ENCODE data around the gene PRKG1.

Gene PRKG1

DNA sequence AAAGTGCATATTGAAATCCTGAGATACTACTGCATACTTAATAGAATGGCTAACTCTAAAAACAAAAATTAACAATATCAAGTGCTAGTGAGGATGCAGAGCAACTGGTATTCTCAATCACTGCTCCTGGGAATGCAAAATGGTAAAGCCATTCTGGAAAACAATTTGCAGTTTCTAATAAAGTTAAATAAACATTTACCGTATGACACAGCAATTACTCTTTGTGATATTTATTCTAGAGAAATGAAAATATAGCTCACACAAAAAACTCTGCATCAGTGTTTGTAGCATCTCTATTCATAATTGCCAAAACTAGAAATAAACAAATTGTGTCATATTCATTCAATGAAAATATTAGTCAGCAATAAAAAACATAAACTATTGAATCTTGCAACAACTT is 984.8 kb downstream of the PRKG1 start:
- no peak for DNase-seq (ENCODE audit: low spot score)

DNA sequence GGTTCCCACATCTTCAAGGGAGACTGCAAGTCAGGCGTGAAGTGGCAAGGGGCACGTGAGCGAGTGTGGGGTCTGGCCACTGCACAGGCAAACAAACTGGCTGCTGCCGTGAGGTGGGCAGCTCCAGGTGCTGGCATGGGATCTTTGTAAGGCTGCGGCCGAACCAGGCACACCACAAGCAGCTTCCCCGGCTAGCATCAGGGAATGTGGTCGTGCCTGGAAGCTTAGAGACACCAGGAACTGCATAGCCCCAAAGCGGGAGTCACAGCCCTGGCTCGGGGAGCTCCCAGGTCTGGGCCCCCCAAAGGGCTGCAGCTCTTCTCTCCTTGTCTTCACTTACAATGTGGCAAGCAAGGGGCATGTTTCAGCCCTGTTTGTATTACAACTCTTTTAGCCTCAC is 988.9 kb downstream of the PRKG1 start:
- no peak for DNase-seq (ENCODE audit: low spot score)

DNA sequence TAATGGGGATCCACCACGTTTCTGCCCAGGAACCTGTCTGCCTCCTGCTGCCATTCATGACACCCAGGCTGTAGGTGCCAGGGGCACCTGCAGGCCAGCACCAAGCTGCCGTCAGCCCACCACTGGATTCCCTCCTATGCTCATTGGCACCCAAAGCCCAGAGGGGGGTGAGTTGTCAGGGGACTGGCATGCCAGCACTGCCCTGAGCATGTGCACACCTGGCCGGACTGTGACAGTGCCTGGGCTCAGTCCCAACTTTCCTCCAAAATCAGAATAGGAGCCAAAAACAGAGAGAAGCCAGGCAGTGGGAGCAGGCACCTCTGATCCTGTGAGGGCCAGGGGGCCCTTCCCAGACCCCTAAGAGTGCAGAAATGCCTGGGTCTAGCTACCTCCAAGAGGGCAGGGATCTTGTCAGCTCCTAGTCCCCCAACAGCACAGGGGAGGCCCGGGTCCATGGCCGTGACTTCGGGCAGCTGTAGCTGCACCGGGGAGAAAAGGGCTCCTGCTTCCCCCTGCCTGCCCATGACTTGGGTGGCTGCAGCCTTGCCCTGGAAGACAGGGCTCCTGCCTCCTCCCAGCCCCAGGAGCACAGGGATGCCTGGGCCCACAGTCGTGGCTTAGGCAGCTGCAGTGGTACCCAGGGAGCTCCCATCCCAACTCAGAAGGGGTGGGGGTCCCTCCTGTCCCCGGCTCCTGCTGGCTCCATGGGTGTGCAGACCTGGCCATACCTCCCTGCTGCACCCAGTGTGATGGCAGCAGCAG is 990.0 kb downstream of the PRKG1 start:
- no peak for DNase-seq (ENCODE audit: low spot score)

DNA sequence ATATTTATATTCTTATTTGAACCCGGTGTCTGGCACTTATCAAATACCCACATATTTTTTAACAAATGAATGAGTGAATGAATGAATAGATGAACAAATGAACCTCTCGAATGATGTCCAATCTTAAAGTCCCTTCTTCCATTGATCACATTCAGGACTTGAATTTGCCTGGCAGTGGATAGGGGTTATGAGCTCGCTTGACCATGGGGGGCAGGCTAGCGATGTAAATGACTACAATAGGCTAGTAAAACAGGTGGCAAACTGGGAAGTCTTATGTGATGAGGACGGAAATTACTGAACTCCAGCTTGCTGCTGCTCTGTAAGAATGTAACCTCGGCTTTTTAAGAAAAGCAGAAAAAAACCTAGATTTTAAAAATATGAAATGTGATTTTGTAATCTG is 992.1 kb downstream of the PRKG1 start:
- DNase-seq (ENCODE audit: low spot score), result no peak

DNA sequence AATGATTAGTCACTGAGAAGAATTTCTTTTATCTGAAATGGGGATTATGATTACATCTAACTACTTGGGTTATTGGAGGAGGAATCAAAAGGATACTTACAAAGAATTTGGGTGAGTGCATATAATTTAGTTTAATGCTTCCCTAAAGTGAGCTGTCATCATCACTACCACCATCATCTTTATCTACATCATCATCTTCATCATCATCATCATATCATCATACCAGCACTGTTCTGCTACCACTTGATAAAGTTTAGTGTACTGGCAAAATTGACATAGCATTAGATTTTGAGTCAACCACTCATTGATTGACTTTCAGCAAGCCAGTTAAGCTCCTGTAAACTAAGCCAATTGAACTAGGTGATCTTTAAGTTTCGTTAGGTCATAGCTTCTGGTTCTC is 994.2 kb downstream of the PRKG1 start:
- DNase-seq (ENCODE audit: low spot score), result no peak

DNA sequence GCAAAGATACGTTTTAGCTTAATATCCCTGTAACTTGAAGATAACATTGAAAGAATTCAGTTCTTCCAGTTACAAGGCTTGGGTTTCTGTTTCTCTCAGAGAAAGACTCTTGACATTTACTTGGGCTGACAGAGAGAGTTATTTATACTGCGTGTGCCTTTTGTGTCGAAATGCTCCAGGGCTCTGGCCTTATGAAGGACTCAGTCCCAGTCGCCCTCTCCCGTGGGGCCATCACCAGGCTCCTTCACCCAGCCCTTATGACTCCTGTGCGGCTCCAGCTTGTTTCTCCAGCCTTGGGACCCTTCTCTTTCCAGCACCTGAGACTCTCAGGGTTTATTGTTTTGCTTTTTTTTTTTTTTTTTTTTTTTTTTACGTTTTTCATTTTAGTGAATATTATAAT is 997.5 kb downstream of the PRKG1 start:
- no peak for DNase-seq (ENCODE audit: low spot score)

DNA sequence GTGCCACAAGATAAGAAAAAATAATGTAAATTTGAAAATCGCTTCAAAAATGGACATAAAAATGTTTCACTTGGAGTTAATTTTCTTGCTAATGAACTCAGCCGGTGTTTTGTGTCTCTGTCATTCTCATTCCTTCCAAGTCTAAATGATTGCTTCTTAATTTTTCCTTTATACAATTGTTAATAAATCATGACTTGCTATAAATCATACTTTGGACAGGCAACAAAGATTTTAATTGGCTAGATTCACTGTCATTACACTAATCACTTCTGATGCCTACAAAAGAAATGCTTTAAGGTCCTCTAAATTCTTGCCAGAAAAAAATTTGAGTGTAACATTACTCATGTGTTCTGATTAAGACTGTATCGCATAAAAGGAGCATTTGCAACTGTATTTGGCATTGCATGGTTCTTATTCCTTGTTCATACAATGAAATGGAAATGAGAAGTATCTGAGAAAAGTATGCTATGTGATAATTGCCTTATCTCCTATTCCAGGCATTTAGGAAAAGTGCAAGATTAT is 1000.3 kb downstream of the PRKG1 start:
- no peak for DNase-seq (ENCODE audit: low spot score)

DNA sequence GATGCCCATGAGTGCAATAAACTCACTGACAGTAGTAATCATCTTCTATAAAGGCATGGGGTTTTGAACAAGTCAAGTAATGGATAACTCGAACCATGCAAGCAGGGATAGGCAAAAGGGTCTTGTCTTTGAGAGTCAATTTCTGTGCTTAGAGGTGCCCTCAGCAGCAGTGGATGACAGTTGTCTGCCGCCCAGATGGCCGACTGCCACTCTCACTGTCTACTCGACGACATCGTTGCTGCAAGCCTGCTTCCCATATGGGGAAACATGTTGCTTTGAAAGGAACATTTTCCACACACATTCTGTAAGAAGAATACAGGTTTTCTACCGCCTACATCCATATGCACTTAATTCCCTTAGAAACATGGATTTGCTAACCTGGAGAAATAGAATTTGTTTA is 1003.5 kb downstream of the PRKG1 start:
- DNase-seq (ENCODE audit: low spot score), result no peak

DNA sequence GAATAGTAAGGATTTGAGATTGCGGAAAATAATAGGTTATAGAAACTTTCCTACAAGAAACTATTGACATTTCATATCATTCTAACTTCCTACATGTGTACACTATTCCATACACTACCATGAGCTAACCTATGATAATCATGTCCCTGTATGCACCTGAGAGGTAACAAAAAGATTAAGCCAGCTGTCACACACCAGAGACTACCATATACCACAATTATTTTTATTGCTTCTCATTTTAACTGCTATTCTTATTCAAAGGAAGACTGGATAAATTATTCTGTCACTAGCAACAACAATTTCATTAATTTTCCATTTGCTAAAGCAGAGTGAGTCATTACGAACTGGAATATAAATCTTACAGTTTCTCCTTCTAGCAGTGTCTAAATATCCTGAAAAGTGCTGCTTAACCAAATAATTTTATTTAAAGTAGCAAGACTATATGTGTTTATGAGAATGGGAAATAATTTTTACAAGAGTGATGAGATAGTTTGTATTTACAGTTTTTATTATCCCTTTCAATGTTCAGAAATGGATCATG is 1004.2 kb downstream of the PRKG1 start:
- no peak for DNase-seq (ENCODE audit: low spot score)

DNA sequence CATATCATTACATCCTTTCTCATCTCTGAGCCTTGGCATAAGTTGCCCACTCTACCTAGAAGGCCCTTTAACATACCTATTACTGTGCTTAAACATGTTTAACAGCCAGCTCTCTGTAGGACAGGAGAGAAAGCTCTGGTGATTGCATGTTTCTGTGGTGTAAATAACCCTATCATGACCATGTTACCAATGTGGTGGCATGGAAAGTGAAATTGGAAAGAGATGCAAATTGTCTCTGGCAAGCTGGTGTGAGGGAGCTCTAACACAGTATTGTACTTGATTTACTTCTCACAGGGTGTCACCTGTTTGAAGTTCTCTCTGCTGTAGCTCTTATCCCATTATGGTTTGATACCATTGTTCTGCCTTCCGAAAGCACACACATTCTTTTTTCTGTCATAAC is 1008.0 kb downstream of the PRKG1 start:
- no peak for DNase-seq (ENCODE audit: low spot score)

DNA sequence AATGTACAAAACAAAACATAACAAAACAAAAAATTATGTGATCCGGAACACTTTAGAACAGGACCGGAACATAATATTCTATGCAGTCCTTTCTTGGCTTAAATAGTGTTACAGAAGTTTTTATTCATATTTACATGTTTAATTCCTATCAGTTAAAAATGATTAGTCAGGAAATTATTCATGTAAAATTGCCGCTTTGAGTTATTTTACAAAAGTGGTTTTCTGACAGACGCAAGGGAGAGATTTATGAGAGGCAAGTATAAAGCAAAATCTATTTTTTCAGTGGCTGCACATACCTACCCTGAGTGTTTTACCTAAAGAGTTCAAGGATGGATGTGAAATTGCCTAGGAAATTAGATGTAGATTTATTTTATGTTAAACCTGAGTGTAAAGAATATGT is 1009.1 kb downstream of the PRKG1 start:
- no peak for DNase-seq (ENCODE audit: low spot score)

DNA sequence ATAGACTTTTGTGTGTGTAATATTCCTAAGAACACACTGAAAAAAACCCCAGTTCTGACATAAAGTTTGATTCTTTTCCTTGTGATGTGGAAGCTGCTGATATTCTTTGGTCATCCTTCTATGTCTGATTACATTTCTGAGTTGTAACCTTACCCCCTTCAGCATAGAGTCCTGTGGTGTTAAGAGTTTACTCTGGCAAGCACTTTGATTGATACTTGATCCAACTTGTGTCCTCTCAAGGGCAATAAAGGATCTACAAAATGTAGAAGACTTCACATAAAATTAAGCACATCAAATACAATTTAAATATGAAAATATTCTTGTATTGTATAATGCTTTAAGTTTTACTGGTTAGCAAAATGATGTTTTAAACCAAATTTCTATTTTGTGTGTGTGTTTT is 1018.1 kb downstream of the PRKG1 start:
- no peak for DNase-seq (ENCODE audit: low spot score)

DNA sequence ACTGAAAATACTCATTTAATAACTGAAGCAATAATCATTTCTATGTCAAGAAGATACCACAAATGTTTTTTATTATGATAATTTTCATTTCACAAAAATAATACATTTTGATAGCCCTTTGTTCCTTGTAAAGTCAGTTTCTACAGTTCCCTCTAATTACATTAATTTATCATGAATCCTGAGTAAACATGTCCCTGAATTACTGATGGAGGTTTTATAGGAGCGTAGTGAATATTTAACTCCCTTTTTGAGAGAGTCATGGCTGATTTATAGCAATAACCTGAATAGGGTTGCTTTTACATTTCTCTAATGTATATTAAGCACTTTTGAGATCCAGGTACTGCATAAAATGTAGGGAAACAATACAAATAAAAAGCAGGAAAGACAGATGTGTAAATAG is 1023.8 kb downstream of the PRKG1 start:
- no peak for DNase-seq (ENCODE audit: low spot score)

DNA sequence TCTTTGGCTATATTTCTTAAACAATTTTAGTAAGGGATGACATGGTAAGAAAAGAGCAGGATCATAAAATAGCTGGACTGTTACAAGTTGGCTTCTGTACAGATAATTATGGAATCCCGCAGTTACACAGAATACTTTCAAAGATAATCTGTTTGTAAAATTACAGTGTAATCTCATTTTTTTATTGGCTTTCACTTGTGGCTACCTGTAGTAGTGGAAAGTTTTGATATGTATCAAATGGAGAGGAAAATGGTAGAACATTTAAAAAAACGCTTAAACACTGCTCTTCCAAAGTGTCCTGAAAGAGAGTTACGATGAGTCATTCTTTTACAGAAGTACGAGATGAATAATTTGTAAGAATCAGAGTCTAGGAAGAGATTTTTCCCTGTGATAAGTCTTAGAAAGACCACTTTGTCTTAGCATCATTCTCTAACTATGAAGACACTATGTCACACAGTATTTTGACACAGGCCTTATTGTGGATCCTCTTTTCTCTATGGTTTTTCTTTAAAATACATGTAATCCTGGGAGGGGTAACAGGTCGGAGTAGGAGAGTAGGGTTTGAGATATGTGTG is 1024.8 kb downstream of the PRKG1 start:
- DNase-seq (ENCODE audit: low spot score), result no peak

DNA sequence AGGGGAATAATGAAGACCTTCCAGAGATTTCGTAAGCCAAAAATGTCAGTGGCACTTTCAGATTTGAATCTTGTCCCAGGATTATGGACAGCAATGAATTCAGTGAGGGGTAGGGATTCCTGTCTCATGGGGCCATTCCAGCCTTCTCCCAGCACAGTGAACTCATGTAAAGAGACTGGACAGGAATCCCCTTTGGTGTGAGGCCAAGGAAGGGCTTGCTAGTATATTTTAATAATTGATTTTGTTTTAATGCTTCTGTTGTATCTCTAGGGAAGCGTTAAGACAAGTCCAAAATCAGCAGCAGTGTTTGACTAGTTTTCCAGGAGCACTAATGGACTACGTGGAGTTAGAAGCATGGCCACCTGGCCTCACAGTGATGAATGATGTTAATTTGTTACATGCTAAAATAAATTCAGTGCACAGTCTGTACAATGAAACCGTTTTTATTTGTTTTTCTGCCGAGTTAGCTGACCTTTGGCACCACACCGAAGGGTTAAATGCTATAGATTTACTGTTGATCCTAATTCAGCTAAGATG is 1025.8 kb downstream of the PRKG1 start:
- no peak for DNase-seq (ENCODE audit: low spot score)

DNA sequence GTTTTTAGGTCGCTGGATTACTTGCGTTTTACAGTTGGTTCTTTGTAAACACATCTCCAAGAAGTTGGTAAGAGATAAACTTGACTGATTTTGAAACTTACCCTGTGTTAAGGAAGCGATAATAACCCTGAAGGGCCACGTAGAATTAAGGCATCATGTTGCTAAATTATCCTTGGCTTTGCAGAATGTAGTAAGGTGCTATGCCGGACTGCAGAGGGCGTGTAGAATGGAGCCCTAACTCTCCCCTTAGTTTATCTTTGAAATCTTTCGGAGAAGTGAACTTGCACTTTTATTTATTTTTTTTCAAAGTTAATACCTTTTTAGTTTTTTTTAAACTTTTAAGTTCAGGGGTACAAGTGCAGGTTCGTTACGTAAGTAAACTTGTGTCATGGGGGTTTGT is 1031.0 kb downstream of the PRKG1 start:
- no peak for DNase-seq (ENCODE audit: low spot score)

DNA sequence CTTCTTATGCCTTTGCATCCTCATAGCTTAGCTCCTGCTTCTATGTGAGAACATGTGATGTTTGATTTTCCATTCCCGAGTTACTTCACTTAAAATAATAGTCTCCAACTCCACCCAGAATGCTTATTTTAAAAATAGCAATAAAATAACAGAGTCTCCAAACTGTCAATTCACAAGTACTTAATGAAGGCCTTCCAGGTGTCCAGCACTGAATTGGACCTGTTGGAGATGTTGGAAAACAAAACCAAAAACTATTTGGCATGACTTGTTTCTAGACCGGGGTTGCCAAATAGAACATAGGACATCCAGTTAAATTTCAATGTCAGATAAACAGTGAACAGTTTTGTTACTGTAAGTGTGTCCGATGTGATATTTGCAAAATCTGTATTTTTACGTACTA is 1031.7 kb downstream of the PRKG1 start:
- DNase-seq (ENCODE audit: low spot score), result no peak

DNA sequence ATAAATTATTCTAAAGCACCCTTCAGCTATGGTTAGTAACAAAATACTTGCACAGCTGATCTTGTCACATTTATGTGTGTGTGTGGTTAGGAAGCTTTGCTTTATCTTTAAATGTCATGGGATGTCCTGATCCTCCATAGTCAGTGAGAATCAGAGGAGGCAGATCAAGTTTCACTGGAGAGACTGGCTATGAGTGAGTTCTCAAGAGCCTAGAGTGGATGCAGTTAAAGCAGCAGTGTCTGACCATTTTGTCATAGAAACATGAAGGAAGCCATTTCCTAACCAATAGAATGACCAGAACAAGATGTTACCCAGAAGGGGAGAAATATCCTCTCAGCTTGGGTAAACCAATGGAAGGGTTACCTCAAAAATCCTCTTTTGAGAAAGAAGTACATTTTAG is 1032.6 kb downstream of the PRKG1 start:
- no peak for DNase-seq (ENCODE audit: low spot score)

DNA sequence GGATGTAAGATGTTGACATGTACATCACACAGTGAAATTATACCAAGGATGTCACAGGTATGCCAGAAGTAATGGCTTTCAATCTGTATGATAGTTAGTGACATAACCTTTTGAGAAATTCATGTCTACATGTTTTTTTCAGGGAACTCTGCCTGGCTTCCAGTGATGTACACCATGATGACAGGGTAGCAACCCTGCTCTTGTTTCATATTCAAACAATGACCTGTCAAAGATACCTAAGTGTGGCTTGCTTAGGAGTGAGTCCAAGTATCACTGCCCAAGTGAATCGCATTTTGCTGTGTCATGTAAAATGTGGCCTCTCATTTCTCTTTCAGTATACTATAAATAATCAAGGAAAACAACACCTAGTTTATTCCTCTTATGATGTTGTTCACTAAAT is 1033.9 kb downstream of the PRKG1 start:
- no peak for DNase-seq (ENCODE audit: low spot score)

DNA sequence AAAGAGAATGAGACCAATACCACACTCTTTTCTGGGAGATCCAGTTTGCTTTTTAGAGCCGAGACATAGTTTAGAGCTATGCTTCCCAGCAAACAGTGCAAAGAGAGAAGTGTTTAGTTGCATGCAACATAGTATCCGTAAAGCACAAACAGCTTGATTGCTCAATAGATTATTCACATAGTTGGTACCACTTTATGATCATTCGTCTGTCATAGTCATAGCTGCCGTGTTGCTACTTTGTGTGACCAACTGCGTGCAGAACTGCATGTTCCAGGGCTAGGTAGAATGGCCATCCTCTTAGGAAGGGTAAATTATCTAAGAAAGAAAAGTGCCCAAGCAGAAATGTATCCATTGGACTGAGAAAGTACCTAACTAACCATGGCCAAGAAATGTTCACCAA is 1036.3 kb downstream of the PRKG1 start:
- DNase-seq (ENCODE audit: low spot score), result no peak

DNA sequence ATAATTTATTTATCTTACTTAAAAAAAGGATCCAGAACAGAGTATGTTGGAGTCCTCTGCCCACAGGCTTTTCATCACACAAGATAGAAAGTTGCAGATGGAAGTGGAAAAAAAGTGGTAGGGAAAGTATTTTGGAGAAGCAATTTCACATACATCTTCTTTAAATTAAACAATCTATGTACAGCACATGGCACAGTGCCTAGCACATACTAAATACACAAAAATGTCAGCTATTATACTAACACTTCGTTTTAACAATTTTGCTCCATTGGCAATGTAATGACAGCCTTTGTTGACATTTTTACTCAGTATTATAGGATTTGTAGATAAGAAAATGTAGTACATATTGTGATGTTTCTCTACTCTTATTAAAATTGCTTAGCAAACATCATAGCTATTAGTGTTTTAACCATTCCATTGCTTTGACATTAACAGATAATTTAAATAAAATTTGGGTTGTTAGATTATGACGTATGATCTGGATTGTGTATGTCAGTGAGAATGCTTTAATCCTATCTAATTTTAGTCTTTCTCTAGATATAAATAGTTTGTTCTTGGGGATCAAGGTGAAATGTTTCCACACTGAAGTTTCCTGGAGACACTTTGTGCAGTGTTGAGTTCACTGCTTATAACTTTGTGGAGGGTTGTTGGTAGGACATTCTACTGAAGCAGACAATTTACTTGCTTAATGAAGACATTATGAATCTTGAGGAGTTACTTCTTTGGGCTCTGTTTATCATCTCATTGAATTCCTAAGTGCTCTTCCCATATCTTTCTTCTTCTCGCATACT is 1037.0 kb downstream of the PRKG1 start:
- no peak for DNase-seq (ENCODE audit: low spot score)

DNA sequence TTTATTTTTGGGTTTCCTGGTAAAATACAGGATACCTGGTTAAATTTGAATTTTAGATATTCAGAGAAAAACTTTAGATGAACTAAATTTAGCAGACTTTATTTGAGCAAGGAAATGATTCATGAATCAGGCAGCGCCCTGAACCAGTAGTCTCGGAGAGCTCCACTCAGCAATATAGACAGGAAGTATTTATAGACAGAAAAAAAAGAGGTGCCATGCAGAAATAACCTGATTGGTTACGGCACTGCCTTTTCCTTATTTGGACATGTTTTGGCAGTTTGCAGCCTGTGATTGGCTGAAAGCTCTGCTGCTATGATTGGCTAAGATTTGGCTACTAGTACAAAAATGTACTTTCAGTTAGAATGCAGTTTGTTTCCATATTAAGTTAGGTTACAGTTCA is 1041.5 kb downstream of the PRKG1 start:
- no peak for DNase-seq (ENCODE audit: low spot score)

DNA sequence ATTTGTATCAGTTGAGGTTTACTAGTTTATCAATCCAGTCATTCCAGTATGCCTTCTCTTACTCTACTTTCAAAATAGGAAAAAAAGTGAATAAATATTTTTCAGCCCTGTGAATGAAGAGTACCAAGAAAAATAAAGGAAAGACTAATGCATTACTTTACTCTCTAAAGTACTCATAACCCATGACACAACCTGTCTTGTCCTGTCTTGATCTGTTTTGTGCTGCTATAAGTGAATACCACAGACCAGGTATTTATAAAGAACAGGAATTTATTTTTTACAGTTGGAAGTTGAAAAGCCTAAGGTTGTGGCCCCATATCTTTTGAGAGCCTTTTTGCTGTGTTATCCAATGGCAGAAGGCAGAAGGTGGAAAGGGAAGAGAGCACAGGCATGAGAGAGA is 1045.2 kb downstream of the PRKG1 start:
- DNase-seq (ENCODE audit: low spot score), result no peak
